ENCODE results near the gene SMPD1. TPM values are rescaled to one million over a fixed set of nuclear protein-coding genes. Genes with fewer than 3 reads are reported as not detected.

Gene SMPD1
- total and polyA plus RNA-seq, 9 of the 15 experiments (the other 6 are each of a cell fraction or from before 2014, with no cell fraction given), result 0.90 to 9.9 (median 5.2) TPM

DNA sequence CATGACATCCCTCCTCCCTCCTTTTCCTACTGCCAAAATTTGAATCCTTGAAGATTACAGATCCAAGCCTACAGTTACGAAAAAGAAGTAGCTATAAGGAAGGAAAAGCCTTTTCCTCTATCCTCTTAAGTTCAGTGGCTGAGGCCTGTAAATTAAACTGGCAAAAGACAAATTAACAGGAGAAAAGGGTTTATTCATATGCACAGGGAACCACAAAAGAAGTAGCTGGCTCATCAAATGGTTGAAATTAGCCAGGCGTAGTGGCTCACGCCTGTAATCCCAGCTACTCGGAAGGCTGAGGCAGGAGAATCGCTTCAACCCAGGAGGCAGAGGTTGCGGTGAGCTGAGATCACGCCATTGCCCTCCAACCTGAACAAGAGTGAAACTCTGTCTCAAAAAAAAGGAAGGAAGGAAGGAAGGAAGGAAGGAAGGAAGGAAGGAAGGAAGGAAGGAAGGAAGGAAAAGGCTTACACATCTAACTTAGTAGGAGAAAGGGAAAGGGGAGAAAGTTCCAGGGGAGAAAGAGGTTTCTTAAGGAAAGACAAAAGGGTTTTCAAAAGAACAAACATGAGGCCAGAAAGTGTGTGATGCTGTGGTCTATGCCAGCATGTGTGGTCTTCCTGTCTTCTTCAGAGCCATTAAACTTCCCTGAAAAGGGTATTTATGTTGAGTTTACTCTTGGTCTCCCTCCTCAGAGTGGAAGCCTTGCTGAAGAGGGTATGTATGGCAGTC, 5.1 kb upstream of the SMPD1 start:
- Histone ChIP-seq H3K27ac (ENCODE audit: extremely low read depth, low read depth, low read length) (no peak overlapping the region), H3K9me1 (ENCODE audit: control insufficient read depth, insufficient read depth, low read length) (no peaks in the 10 kb centered on the region), H3K36me3 (ENCODE audit: control insufficient read depth, insufficient read depth, low read length) (no peaks in the 10 kb centered on the region), H3K79me2 (ENCODE audit: control insufficient read depth, insufficient read depth, low read length) (0 out of 3 replicates have a peak, but pooled peaks cover 5% of the 10 kb centered on the region), H3K4me3 (no peak overlapping the region), H3K27me3 (ENCODE audit: control insufficient read depth in 2 of 2, insufficient read depth in 2 of 2, low read length in 2 of 2) (no peaks in the 10 kb centered on the region), H3K9me3 (replicated peaks; ENCODE audit: control insufficient read depth, insufficient read depth, low read depth, low read length) (no peaks in the 10 kb centered on the region), H3K9ac (ENCODE audit: insufficient read depth in 1 of 2, low read depth in 2 of 2, low read length in 2 of 2) (no peak overlapping the region), H4K20me1 (replicated peaks; ENCODE audit: control insufficient read depth, insufficient read depth, low read length) (no peaks in the 10 kb centered on the region), H3K4me2 (ENCODE audit: insufficient read depth, low read length) (no peak overlapping the region), H3K4me1 (replicated peaks in 1 of 2; ENCODE audit: control insufficient read depth in 2 of 2, insufficient read depth in 2 of 2, low read length in 2 of 2) (peaks cover 7 to 17% of the 10 kb centered on the region in 2 experiments; a peak in 4 of 5 replicates), H2AFZ (ENCODE audit: low read depth, low read length) (no peak overlapping the region)
- POLR2A ChIA-PET, result no interaction called here
- intact Hi-C loops (cut with micrococcal nuclease) (no loop called here), in situ Hi-C loops (cut with MboI) (loop anchor here (10.0 kb wide), 1 partner anchor 320 kb away; no protein-coding TSS in a partner anchor)
- CTCF ChIA-PET (ENCODE audit: low intra/inter-chr PET ratio), result interaction anchor here (0.7 kb wide), 1 partner anchor 26 kb away, joined by 3 read pairs; no protein-coding TSS in a partner anchor
- no TSS peak for BruUV-seq (replicated peaks)
- FAIRE-seq (no peak), ATAC-seq (no peak), DNase-seq (ENCODE audit: extremely low read depth in 1 of 4, low spot score in 3 of 4) (no peak)
- WGBS (ENCODE audit: insufficient coverage, low coverage, missing lambda C conversion rate), result 81% methylated on average over 5 of the region's 7 CpGs
- TF ChIP-seq SNAPC5 (CRISPR knock-in tag; IDR thresholded peaks at IDR 0.05) (no peak), SP1 (CRISPR knock-in tag; IDR thresholded peaks at IDR 0.05) (no peak), GTF2E2 (tag; IDR thresholded peaks at IDR 0.05) (no peak), CREBBP (IDR thresholded peaks at IDR 0.05; ENCODE audit: low read depth, low read length) (no peak), U2AF1 (optimal IDR thresholded peaks at IDR 0.05; ENCODE audit: low read depth, low read length) (no peak), ZNF124 (CRISPR knock-in tag; IDR thresholded peaks at IDR 0.05) (no peak), HNRNPK (IDR thresholded peaks at IDR 0.05; ENCODE audit: low read depth, low read length, poor library complexity, severe bottlenecking) (no peak), ARID2 (IDR thresholded peaks at IDR 0.05) (no peak), CXXC5 (CRISPR knock-in tag; IDR thresholded peaks at IDR 0.05) (no peak)
- TF ChIP-seq, protein P1, sequence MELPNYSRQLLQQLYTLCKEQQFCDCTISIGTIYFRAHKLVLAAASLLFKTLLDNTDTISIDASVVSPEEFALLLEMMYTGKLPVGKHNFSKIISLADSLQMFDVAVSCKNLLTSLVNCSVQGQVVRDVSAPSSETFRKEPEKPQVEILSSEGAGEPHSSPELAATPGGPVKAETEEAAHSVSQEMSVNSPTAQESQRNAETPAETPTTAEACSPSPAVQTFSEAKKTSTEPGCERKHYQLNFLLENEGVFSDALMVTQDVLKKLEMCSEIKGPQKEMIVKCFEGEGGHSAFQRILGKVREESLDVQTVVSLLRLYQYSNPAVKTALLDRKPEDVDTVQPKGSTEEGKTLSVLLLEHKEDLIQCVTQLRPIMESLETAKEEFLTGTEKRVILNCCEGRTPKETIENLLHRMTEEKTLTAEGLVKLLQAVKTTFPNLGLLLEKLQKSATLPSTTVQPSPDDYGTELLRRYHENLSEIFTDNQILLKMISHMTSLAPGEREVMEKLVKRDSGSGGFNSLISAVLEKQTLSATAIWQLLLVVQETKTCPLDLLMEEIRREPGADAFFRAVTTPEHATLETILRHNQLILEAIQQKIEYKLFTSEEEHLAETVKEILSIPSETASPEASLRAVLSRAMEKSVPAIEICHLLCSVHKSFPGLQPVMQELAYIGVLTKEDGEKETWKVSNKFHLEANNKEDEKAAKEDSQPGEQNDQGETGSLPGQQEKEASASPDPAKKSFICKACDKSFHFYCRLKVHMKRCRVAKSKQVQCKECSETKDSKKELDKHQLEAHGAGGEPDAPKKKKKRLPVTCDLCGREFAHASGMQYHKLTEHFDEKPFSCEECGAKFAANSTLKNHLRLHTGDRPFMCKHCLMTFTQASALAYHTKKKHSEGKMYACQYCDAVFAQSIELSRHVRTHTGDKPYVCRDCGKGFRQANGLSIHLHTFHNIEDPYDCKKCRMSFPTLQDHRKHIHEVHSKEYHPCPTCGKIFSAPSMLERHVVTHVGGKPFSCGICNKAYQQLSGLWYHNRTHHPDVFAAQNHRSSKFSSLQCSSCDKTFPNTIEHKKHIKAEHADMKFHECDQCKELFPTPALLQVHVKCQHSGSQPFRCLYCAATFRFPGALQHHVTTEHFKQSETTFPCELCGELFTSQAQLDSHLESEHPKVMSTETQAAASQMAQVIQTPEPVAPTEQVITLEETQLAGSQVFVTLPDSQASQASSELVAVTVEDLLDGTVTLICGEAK (IDR thresholded peaks at IDR 0.05), result no peak
- TF ChIP-seq, protein P1 (CRISPR knock-in tag; IDR thresholded peaks at IDR 0.05), result no peak
- TF ChIP-seq, protein P2, sequence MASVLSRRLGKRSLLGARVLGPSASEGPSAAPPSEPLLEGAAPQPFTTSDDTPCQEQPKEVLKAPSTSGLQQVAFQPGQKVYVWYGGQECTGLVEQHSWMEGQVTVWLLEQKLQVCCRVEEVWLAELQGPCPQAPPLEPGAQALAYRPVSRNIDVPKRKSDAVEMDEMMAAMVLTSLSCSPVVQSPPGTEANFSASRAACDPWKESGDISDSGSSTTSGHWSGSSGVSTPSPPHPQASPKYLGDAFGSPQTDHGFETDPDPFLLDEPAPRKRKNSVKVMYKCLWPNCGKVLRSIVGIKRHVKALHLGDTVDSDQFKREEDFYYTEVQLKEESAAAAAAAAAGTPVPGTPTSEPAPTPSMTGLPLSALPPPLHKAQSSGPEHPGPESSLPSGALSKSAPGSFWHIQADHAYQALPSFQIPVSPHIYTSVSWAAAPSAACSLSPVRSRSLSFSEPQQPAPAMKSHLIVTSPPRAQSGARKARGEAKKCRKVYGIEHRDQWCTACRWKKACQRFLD (CRISPR knock-in tag; IDR thresholded peaks at IDR 0.05), result no peak

Data from K562 (cell line).